Activated T-helper 17 cell treated with anti-CD3 and anti-CD28 coated beads, Interleukin-2, amount 50 U/mL, for 72 hours (primary cell): ENCODE measurements around the gene HIF1A. TPM values are rescaled to one million over a fixed set of nuclear protein-coding genes. Genes with fewer than 3 reads are reported as not detected.

Experiments
- ATAC-seq: fragments of 150-1000 bp; cut with Tn5 transposase; replicated peaks from 2 replicates; pipeline ENCODE4 v1.10.0; 2021; ENCODE audit warnings: mild to moderate bottlenecking, moderate library complexity
- H3K27ac Mint-ChIP-seq: one replicate; pipeline ENCODE4 v1.8.0; 2022; ENCODE audit warnings: mixed read lengths
- H3K27me3 Mint-ChIP-seq: one replicate; pipeline ENCODE4 v1.8.0; 2022; ENCODE audit warnings: mixed read lengths
- H3K36me3 Mint-ChIP-seq: one replicate; pipeline ENCODE4 v1.8.0; 2022; ENCODE audit warnings: low read depth, mild to moderate bottlenecking, mixed read lengths
- H3K4me1 Mint-ChIP-seq: one replicate; pipeline ENCODE4 v1.8.0; 2022; ENCODE audit warnings: mixed read lengths
- H3K4me3 Mint-ChIP-seq: one replicate; pipeline ENCODE4 v1.8.0; 2022; ENCODE audit warnings: mild to moderate bottlenecking, mixed read lengths
- H3K9me3 Mint-ChIP-seq: one replicate; pipeline ENCODE4 v1.8.0; 2022; ENCODE audit warnings: mixed read lengths
- total RNA-seq, 2 donors: library from RNA; stranded (reverse); gene quantifications; one replicate each; pipeline ENCODE4 v1.2.3, GENCODE V29; 2022

Gene HIF1A
- total RNA-seq, 2 donors from 2014 or later = 123 to 176 TPM

DNA sequence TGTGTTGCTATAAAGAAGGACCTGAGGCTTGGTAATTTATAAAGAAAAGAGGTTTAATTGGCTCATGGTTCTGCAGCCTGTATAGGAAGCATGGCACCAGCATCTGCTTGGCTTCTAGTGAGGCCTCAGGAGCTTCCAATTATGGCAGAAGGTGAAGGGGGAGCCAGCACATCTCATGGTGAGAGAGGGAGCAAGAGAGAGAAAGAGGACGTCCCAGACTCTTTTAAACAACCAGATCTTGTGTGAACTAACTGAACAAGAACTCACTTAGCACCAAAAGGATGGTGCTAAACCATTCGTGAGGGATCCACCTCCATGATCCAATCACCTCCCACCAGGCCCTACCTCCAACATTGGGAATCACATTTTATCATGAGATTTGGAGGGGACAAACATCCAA, 60.8 kb downstream of the HIF1A start:
- H3K27me3 Mint-ChIP-seq = peaks cover 4% of the 10 kb centered on the region
- H3K4me1 Mint-ChIP-seq = peaks cover 12% of the 10 kb centered on the region
- no peaks in the 10 kb centered on the region for H3K9me3 Mint-ChIP-seq
- H3K4me3 Mint-ChIP-seq = no peak overlapping the region
- ATAC-seq = no peak
- peak overlapping the region; percentile 82 for H3K27ac Mint-ChIP-seq
- peaks cover 23% of the 10 kb centered on the region for H3K36me3 Mint-ChIP-seq

GRCh38 chr14:61759878-61760277, 64.6 kb downstream of the HIF1A start:
- no peak for ATAC-seq
- no peak overlapping the region for H3K4me3 Mint-ChIP-seq
- H3K36me3 Mint-ChIP-seq = peaks cover 33% of the 10 kb centered on the region
- peaks cover 4% of the 10 kb centered on the region for H3K27me3 Mint-ChIP-seq
- no peaks in the 10 kb centered on the region for H3K9me3 Mint-ChIP-seq
- H3K27ac Mint-ChIP-seq = no peak overlapping the region
- H3K4me1 Mint-ChIP-seq = peaks cover 19% of the 10 kb centered on the region

- peak overlapping the region; percentile 91 for H3K4me3 Mint-ChIP-seq
- no peaks in the 10 kb centered on the region for H3K27me3 Mint-ChIP-seq
- no peaks in the 10 kb centered on the region for H3K9me3 Mint-ChIP-seq
- ATAC-seq = peak; percentile 1
- peaks cover 49% of the 10 kb centered on the region for H3K36me3 Mint-ChIP-seq
- peaks cover 29% of the 10 kb centered on the region for H3K4me1 Mint-ChIP-seq
- peak overlapping the region; percentile 87 for H3K27ac Mint-ChIP-seq
Observed at GRCh38 chr14:61761557-61761956, 66.2 kb downstream of the HIF1A start.

GRCh38 chr14:61761959-61762786, 66.9 kb downstream of the HIF1A start, which contains the start of gene SNAPC1:
Gene SNAPC1 (plus strand): TSS chr14:61762420. CDS start chr14:61762461, 41 bp downstream.
- Mint-ChIP-seq H3K9me3 (no peaks in the 10 kb centered on the region), H3K4me1 (peaks cover 29% of the 10 kb centered on the region), H3K27me3 (no peaks in the 10 kb centered on the region), H3K36me3 (peaks cover 56% of the 10 kb centered on the region), H3K4me3 (peak within 1 kb of the TSS; percentile 91), H3K27ac (peak within 1 kb of the TSS; percentile 87)
- peak; percentile 98 for ATAC-seq

- Mint-ChIP-seq H3K27ac (no peak overlapping the region), H3K4me1 (peaks cover 29% of the 10 kb centered on the region), H3K4me3 (peak overlapping the region; percentile 91), H3K9me3 (no peaks in the 10 kb centered on the region), H3K27me3 (no peaks in the 10 kb centered on the region), H3K36me3 (peaks cover 79% of the 10 kb centered on the region)
- no peak for ATAC-seq
Observed at GRCh38 chr14:61764342-61765122, 69.2 kb downstream of the HIF1A start.

- Mint-ChIP-seq H3K27ac (no peak overlapping the region), H3K27me3 (no peaks in the 10 kb centered on the region), H3K4me1 (peaks cover 29% of the 10 kb centered on the region)
Observed at GRCh38 chr14:61765225-61765943, 70.1 kb downstream of the HIF1A start.

DNA sequence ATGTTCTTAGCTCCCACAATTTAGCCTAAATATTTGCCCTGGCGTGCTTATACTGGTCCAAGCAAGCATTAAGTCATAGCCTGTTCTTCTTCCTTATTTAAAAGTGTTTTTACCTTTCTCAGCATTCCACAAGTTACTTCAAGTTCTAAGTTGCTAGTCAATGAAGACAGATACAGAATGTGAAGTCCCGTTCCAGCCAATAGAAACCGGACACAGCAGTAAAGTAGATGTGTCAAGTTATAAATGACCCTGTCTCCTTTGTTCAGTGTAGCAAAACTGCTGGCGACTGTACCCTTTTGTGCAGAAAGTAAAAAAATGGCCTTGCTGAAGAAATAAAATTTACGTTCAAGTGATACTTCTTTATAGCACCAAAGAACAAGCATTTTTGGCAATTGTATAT, 70.8 kb downstream of the HIF1A start:
- Mint-ChIP-seq H3K9me3 (no peaks in the 10 kb centered on the region), H3K4me1 (peaks cover 29% of the 10 kb centered on the region), H3K27me3 (no peaks in the 10 kb centered on the region), H3K4me3 (peak overlapping the region; percentile 91), H3K27ac (no peak overlapping the region), H3K36me3 (peaks cover 95% of the 10 kb centered on the region)
- ATAC-seq = no peak

More at GRCh38 chr14:61765225-61765943, 70.1 kb downstream of the HIF1A start:
- Mint-ChIP-seq H3K36me3 (peaks cover 88% of the 10 kb centered on the region), H3K4me3 (peak overlapping the region; percentile 91), H3K9me3 (no peaks in the 10 kb centered on the region)
- ATAC-seq = no peak

GRCh38 chr14:61768240-61768639, 72.9 kb downstream of the HIF1A start:
- no peaks in the 10 kb centered on the region for H3K27me3 Mint-ChIP-seq
- ATAC-seq = no peak
- no peaks in the 10 kb centered on the region for H3K9me3 Mint-ChIP-seq
- H3K4me1 Mint-ChIP-seq = peaks cover 20% of the 10 kb centered on the region
- peaks cover 100% of the 10 kb centered on the region for H3K36me3 Mint-ChIP-seq
- no peak overlapping the region for H3K4me3 Mint-ChIP-seq
- H3K27ac Mint-ChIP-seq = no peak overlapping the region

- no peaks in the 10 kb centered on the region for H3K27me3 Mint-ChIP-seq
- H3K4me1 Mint-ChIP-seq = peaks cover 10% of the 10 kb centered on the region
- peaks cover 100% of the 10 kb centered on the region for H3K36me3 Mint-ChIP-seq
- no peak overlapping the region for H3K4me3 Mint-ChIP-seq
- ATAC-seq = no peak
- no peaks in the 10 kb centered on the region for H3K9me3 Mint-ChIP-seq
- no peak overlapping the region for H3K27ac Mint-ChIP-seq
Observed at GRCh38 chr14:61769893-61770292, 74.6 kb downstream of the HIF1A start.

- peaks cover 4% of the 10 kb centered on the region for H3K4me1 Mint-ChIP-seq
- peaks cover 100% of the 10 kb centered on the region for H3K36me3 Mint-ChIP-seq
- no peak overlapping the region for H3K4me3 Mint-ChIP-seq
- no peaks in the 10 kb centered on the region for H3K27me3 Mint-ChIP-seq
- no peaks in the 10 kb centered on the region for H3K9me3 Mint-ChIP-seq
- no peak for ATAC-seq
- no peak overlapping the region for H3K27ac Mint-ChIP-seq
Observed at GRCh38 chr14:61774861-61775260, 79.5 kb downstream of the HIF1A start.

- peaks cover 100% of the 10 kb centered on the region for H3K36me3 Mint-ChIP-seq
- H3K4me1 Mint-ChIP-seq = peaks cover 9% of the 10 kb centered on the region
- H3K4me3 Mint-ChIP-seq = peak overlapping the region; percentile 58
- ATAC-seq = peak; percentile 99
- peak overlapping the region; percentile 60 for H3K27ac Mint-ChIP-seq
- H3K9me3 Mint-ChIP-seq = no peaks in the 10 kb centered on the region
- H3K27me3 Mint-ChIP-seq = no peaks in the 10 kb centered on the region
Observed at GRCh38 chr14:61780125-61780524, 84.8 kb downstream of the HIF1A start.

- Mint-ChIP-seq H3K9me3 (no peaks in the 10 kb centered on the region), H3K4me3 (no peak overlapping the region), H3K36me3 (peaks cover 30% of the 10 kb centered on the region), H3K27ac (no peak overlapping the region), H3K4me1 (no peaks in the 10 kb centered on the region), H3K27me3 (no peaks in the 10 kb centered on the region)
- ATAC-seq = no peak
Observed at GRCh38 chr14:61797309-61797708, 102.0 kb downstream of the HIF1A start.
